GM04503 (cell line): ENCODE data around the gene SLC24A3.

ENCODE experiments used
- DNase-seq: peaks from one replicate; pipeline ENCODE4 v3.0.0-alpha.2; 2012; ENCODE audit warnings: low read depth

The SLC24A3 gene

GRCh38 chr20:19457611-19458010 lies 245.2 kb downstream of the SLC24A3 start:
- DNase-seq: no peak

- DNase-seq: peak; percentile 11
Measured at GRCh38 chr20:19460386-19460785, 247.9 kb downstream of the SLC24A3 start.

GRCh38 chr20:19462491-19462890 lies 250.0 kb downstream of the SLC24A3 start:
- no peak for DNase-seq

GRCh38 chr20:19463597-19463996 lies 251.2 kb downstream of the SLC24A3 start:
- DNase-seq: no peak

- DNase-seq: no peak
Measured at GRCh38 chr20:19465536-19465935, 253.1 kb downstream of the SLC24A3 start.

- no peak for DNase-seq
Measured at GRCh38 chr20:19466206-19466928, 253.9 kb downstream of the SLC24A3 start.

- DNase-seq: no peak
Measured at GRCh38 chr20:19473216-19473921, 260.9 kb downstream of the SLC24A3 start.

- DNase-seq: no peak
Measured at GRCh38 chr20:19473922-19474286, 261.5 kb downstream of the SLC24A3 start.

- DNase-seq: no peak
Measured at GRCh38 chr20:19478320-19478895, 266.0 kb downstream of the SLC24A3 start.

GRCh38 chr20:19482726-19483125 lies 270.3 kb downstream of the SLC24A3 start:
- DNase-seq: no peak

- DNase-seq: no peak
Measured at GRCh38 chr20:19483309-19483708, 270.9 kb downstream of the SLC24A3 start.

- no peak for DNase-seq
Measured at GRCh38 chr20:19486446-19486845, 274.0 kb downstream of the SLC24A3 start.

GRCh38 chr20:19487420-19487819 lies 275.0 kb downstream of the SLC24A3 start:
- DNase-seq: no peak

- no peak for DNase-seq
Measured at GRCh38 chr20:19491241-19491640, 278.8 kb downstream of the SLC24A3 start.

GRCh38 chr20:19492116-19492515 lies 279.7 kb downstream of the SLC24A3 start:
- DNase-seq: no peak

- no peak for DNase-seq
Measured at GRCh38 chr20:19492687-19493336, 280.4 kb downstream of the SLC24A3 start.

- DNase-seq: no peak
Measured at GRCh38 chr20:19493794-19494495, 281.5 kb downstream of the SLC24A3 start.

GRCh38 chr20:19495905-19496703 lies 283.7 kb downstream of the SLC24A3 start:
- DNase-seq: peak; percentile 20

- peak; percentile 51 for DNase-seq
Measured at GRCh38 chr20:19497064-19497463, 284.6 kb downstream of the SLC24A3 start.

- no peak for DNase-seq
Measured at GRCh38 chr20:19498756-19499155, 286.3 kb downstream of the SLC24A3 start.

GRCh38 chr20:19501476-19502115 lies 289.2 kb downstream of the SLC24A3 start:
- no peak for DNase-seq
